ENCODE data around the gene AGBL4. TPM values are rescaled to one million over a fixed set of nuclear protein-coding genes. Genes with fewer than 3 reads are reported as not detected.

AGBL4 gene
- total and polyA plus RNA-seq, 2 of the 4 experiments (the other 2 are of a cell fraction) = not detected

DNA sequence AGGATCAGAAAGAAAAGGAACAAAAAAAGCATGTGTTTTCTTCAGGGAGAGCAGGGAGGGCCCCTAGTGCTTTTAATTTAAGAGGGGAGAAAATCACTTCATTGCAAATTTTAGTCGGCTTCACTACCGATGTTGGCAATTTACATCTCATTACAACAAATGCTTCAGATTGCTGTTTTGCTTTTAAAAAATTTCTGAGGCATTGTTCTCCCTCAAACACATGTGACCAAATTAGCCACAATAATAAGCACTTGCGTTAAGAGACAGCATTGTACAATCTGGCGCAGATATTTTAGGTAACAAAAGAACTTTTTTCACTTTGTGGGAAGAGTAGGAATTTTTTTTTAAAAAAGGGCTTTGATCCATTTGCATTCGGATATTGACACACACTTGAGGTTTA lies 1276.8 kb downstream of the AGBL4 start:
- CTCF ChIA-PET = no interaction called here
- POLR2A ChIA-PET (ENCODE audit: unreplicated experiment) = no interaction called here
- no peak overlapping the region for H4K91ac ChIP-seq (ENCODE audit: insufficient read depth, low read depth, low read length)

More for the DNA sequence above, 1276.8 kb downstream of the AGBL4 start:
- Histone ChIP-seq H4K20me1 (ENCODE audit: insufficient read depth, low read length) (no peaks in the 10 kb centered on the region), H3K4me2 (ENCODE audit: low read depth, low read length) (no peak overlapping the region), H3K9me1 (ENCODE audit: insufficient read depth, low read length) (no peaks in the 10 kb centered on the region), H3K79me1 (ENCODE audit: low read depth in 1 of 2, low read length in 2 of 2) (no peaks in the 10 kb centered on the region), H3K23ac (ENCODE audit: low read depth, low read length) (no peak overlapping the region), H2BK20ac (ENCODE audit: low read depth, low read length) (no peak overlapping the region), H3K4ac (ENCODE audit: low read depth, low read length) (no peak overlapping the region), H4K5ac (ENCODE audit: low read depth, low read length) (no peak overlapping the region), H3K4me3 (ENCODE audit: insufficient read depth, low read depth, low read length) (no peak overlapping the region), H2AK9ac (replicated peaks; ENCODE audit: low read depth, low read length, poor library complexity) (no peak overlapping the region), H3K27ac (ENCODE audit: insufficient read depth, low read length) (no peak overlapping the region), H2BK5ac (ENCODE audit: low read depth, low read length, poor library complexity, severe bottlenecking) (no peak overlapping the region), H2AK5ac (ENCODE audit: low read depth, low read length) (no peak overlapping the region), H3K56ac (ENCODE audit: extremely low read depth, insufficient read depth, low read length) (no peak overlapping the region), H3K14ac (replicated peaks; ENCODE audit: low read depth, low read length) (no peak overlapping the region), H3K4me1 (ENCODE audit: control insufficient read depth, insufficient read depth, low read length) (no peaks in the 10 kb centered on the region), H3K9me3 (ENCODE audit: control insufficient read depth, insufficient read depth, low read length) (no peaks in the 10 kb centered on the region), H3K9ac (ENCODE audit: low read depth, low read length) (no peak overlapping the region), H3K27me3 (ENCODE audit: control insufficient read depth, insufficient read depth, low read length) (no peaks in the 10 kb centered on the region), H2BK15ac (ENCODE audit: low read depth, low read length) (no peak overlapping the region), H2BK120ac (ENCODE audit: low read depth, low read length) (no peak overlapping the region), H2AFZ (replicated peaks; ENCODE audit: low read length, poor library complexity) (no peak overlapping the region), H3K36me3 (ENCODE audit: control insufficient read depth, insufficient read depth, low read length) (no peaks in the 10 kb centered on the region), H3K18ac (ENCODE audit: low read depth, low read length) (no peak overlapping the region), H4K8ac (ENCODE audit: low read depth in 2 of 2, low read length in 2 of 2) (no peak overlapping the region)
- intact Hi-C loops (cut with micrococcal nuclease) = no loop called here
- BruUV-seq (replicated peaks) = no TSS peak
- DNase-seq (no peak), ATAC-seq (ENCODE audit: low read depth) (no peak)
- TF ChIP-seq, protein P1, sequence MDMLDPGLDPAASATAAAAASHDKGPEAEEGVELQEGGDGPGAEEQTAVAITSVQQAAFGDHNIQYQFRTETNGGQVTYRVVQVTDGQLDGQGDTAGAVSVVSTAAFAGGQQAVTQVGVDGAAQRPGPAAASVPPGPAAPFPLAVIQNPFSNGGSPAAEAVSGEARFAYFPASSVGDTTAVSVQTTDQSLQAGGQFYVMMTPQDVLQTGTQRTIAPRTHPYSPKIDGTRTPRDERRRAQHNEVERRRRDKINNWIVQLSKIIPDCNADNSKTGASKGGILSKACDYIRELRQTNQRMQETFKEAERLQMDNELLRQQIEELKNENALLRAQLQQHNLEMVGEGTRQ (IDR thresholded peaks at IDR 0.05; ENCODE audit: low read depth, low read length) = no peak
- no peak for TF ChIP-seq POLR2A (IDR thresholded peaks at IDR 0.05; ENCODE audit: low read depth, low read length)
- TF ChIP-seq, protein P2, sequence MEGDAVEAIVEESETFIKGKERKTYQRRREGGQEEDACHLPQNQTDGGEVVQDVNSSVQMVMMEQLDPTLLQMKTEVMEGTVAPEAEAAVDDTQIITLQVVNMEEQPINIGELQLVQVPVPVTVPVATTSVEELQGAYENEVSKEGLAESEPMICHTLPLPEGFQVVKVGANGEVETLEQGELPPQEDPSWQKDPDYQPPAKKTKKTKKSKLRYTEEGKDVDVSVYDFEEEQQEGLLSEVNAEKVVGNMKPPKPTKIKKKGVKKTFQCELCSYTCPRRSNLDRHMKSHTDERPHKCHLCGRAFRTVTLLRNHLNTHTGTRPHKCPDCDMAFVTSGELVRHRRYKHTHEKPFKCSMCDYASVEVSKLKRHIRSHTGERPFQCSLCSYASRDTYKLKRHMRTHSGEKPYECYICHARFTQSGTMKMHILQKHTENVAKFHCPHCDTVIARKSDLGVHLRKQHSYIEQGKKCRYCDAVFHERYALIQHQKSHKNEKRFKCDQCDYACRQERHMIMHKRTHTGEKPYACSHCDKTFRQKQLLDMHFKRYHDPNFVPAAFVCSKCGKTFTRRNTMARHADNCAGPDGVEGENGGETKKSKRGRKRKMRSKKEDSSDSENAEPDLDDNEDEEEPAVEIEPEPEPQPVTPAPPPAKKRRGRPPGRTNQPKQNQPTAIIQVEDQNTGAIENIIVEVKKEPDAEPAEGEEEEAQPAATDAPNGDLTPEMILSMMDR (conservative IDR thresholded peaks at IDR 0.05; ENCODE audit: low read depth, low read length) = no peak
- TF ChIP-seq MXI1 (IDR thresholded peaks at IDR 0.05; ENCODE audit: borderline replicate concordance, low read depth, low read length) = no peak
- no peak for TF ChIP-seq RAD21 (IDR thresholded peaks at IDR 0.05; ENCODE audit: low read length)
- TF ChIP-seq RCOR1 (IDR thresholded peaks at IDR 0.05; ENCODE audit: insufficient replicate concordance, low read length) = no peak
- no peak for TF ChIP-seq SMC3 (IDR thresholded peaks at IDR 0.05; ENCODE audit: low read depth, low read length)
- TF ChIP-seq CHD1 (IDR thresholded peaks at IDR 0.05; ENCODE audit: low read depth, low read length) = no peak
- dilution Hi-C loops (cut with HindIII; ENCODE audit: low sequenced_read_pairs, unreplicated experiment) = no loop called here
- no CpG with 5 or more reads among the region's 5 CpGs for WGBS, 2 experiments (ENCODE audit: extremely low coverage in 2 of 2, insufficient read length in 1 of 2)
- in situ Hi-C loops (cut with MboI; ENCODE audit: low sequenced_read_pairs) = no loop called here
